Colonic mucosa (tissue), 4 donors: Measurements from ENCODE around the gene MESP2. TPM values are rescaled to one million over a fixed set of nuclear protein-coding genes. Genes with fewer than 3 reads are reported as not detected.
"Not testable (repeated sequence)": the region's sequence is repeated elsewhere in the genome, so short reads cannot be mapped to it uniquely, and the experiment has no call there.

Source experiments
- DNase-seq: peaks from one replicate; pipeline ENCODE4 v3.0.0-alpha.2; 2020
- H3K27ac ChIP-seq: fragments of 200-600 bp; one replicate; pipeline ENCODE4 v1.8.0; 2021
- H3K27me3 ChIP-seq: fragments of 200-600 bp; one replicate; pipeline ENCODE4 v1.8.0; 2021
- H3K36me3 ChIP-seq: fragments of 200-600 bp; one replicate; pipeline ENCODE4 v1.8.0; 2021
- H3K4me1 ChIP-seq: fragments of 200-600 bp; one replicate; pipeline ENCODE4 v1.8.0; 2021; ENCODE audit warnings: mild to moderate bottlenecking
- H3K4me3 ChIP-seq: fragments of 200-600 bp; one replicate; pipeline ENCODE4 v1.8.0; 2021
- H3K9ac ChIP-seq, 2 donors: one replicate each; pipeline ENCODE4 v1.7.0; 2013; ENCODE audit warnings: control low read depth in 2 of 2, low read depth in 2 of 2, low read length in 2 of 2
- H3K9me3 ChIP-seq: fragments of 200-600 bp; one replicate; pipeline ENCODE4 v1.8.0; 2021
- intact Hi-C: fragments of 100-400 bp; cut with DNase I; formaldehyde crosslinking; loops from one replicate; pipeline ENCODE4 v1.14.1; 2022
- total RNA-seq, 2 donors: library from RNA; stranded (reverse); fragmentation: NEBNext Ultra II Directional in 1 of 2; extraction: Animal tissue kit (Norgen Biotek cat#: 25700) in 1 of 2; gene quantifications; one replicate each; pipeline ENCODE4 v1.2.1, GENCODE V29; 2021
- TF ChIP-seq, protein P1 (sequence below): fragments of 200-600 bp; IDR thresholded peaks from one replicate; pipeline ENCODE4 v1.8.0; 2022; ENCODE audit warnings: antibody characterized with exemption, mild to moderate bottlenecking
- donor health status: healthy.
- donor health status: DM: no; HTN: no; CAD: no.
- donor health status: DM: no; HTN: no; CAD: no.

The MESP2 gene
- total RNA-seq, 2 donors from 2014 or later: 0.45 to 5.4 TPM

DNA sequence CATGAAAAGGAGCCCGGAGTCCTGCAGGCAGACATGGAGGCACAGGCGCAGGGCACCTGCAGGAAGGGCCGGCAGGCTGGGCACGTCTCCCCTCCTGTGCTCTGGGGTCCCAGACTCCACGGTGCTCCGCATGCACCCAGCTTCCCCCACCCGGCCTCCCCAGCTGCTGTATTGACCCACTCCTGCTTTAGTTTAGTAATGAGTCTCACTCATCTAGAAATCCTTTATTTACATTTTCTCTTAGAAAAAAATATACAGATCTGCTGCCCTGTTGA lies 8.5 kb downstream of the MESP2 start:
- Histone ChIP-seq H3K4me1 (peaks cover 28% of the 10 kb centered on the region), H3K9me3 (no peaks in the 10 kb centered on the region), H3K4me3 (no peak overlapping the region), H3K27ac (peak overlapping the region; percentile 93), H3K9ac (peak overlapping the region; percentile 6 to 73), H3K27me3 (no peaks in the 10 kb centered on the region), H3K36me3 (no peaks in the 10 kb centered on the region)
- TF ChIP-seq, protein P1, sequence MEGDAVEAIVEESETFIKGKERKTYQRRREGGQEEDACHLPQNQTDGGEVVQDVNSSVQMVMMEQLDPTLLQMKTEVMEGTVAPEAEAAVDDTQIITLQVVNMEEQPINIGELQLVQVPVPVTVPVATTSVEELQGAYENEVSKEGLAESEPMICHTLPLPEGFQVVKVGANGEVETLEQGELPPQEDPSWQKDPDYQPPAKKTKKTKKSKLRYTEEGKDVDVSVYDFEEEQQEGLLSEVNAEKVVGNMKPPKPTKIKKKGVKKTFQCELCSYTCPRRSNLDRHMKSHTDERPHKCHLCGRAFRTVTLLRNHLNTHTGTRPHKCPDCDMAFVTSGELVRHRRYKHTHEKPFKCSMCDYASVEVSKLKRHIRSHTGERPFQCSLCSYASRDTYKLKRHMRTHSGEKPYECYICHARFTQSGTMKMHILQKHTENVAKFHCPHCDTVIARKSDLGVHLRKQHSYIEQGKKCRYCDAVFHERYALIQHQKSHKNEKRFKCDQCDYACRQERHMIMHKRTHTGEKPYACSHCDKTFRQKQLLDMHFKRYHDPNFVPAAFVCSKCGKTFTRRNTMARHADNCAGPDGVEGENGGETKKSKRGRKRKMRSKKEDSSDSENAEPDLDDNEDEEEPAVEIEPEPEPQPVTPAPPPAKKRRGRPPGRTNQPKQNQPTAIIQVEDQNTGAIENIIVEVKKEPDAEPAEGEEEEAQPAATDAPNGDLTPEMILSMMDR: no peak
- DNase-seq: no peak
- intact Hi-C loops: no loop called here

DNA sequence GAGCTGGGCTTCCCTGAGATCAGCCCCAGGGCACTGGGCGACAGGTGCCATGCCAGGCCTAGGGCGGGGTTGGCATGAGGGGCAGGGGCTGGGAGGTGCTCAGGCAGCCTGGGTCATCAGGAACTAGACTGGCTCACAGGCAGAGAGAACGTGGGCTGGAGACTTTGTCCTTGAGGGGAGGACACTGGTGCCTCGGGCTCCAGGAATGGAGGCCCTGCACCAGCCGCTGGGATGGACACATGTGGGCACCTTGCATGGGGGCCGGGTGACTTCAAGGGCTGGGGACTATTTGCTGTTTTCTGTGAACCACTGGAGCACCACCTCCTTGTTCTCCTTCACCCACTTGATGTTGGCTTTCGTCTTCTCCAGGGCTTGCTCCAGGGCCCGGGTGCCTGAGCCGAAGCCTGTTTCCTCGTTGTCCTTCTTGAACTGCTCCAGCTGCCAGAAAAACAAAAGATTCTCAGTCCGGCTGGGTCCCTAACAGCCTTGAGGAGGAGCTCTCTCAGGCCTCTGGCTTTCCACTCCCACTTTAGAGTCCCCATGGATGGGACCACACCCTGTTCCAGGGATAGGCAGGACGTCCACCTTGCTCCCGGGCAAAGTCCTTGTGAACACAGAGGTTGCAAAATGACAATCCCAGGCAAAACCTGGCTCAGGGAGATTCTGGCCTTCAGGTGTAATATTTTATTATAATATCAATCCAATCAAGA lies 9.1 kb downstream of the MESP2 start:
- Histone ChIP-seq H3K4me1 (peaks cover 28% of the 10 kb centered on the region), H3K27me3 (no peaks in the 10 kb centered on the region), H3K4me3 (no peak overlapping the region), H3K9ac (peak overlapping the region; percentile 46 to 73), H3K27ac (peak overlapping the region; percentile 93), H3K36me3 (no peaks in the 10 kb centered on the region), H3K9me3 (no peaks in the 10 kb centered on the region)
- TF ChIP-seq, protein P1: no peak
- peak; percentile 92 for DNase-seq
- intact Hi-C loops: no loop called here

DNA sequence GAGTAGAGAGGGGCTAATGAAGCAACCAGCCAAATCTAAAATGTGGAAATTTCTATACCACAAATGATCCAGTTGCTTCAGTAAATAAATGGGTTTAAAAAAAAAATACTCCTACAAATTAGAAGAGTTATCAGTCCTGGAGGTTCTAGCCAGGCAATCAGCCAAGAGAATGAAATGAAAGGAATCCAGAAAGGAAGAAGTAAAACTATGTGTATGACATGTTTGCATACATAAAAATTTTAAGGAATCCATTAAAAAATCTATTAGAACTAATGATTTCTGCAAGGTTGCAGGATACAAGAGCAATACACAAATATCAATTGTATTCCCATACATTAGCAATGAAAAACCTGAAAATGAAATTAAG lies 9.6 kb downstream of the MESP2 start:
- Histone ChIP-seq H3K4me3 (no peak overlapping the region), H3K27me3 (no peaks in the 10 kb centered on the region), H3K27ac (peak overlapping the region; percentile 93), H3K4me1 (peaks cover 23% of the 10 kb centered on the region), H3K9me3 (no peaks in the 10 kb centered on the region), H3K36me3 (no peaks in the 10 kb centered on the region), H3K9ac (no peak overlapping the region)
- intact Hi-C loops: no loop called here
- TF ChIP-seq, protein P1: no peak
- DNase-seq: no peak

DNA sequence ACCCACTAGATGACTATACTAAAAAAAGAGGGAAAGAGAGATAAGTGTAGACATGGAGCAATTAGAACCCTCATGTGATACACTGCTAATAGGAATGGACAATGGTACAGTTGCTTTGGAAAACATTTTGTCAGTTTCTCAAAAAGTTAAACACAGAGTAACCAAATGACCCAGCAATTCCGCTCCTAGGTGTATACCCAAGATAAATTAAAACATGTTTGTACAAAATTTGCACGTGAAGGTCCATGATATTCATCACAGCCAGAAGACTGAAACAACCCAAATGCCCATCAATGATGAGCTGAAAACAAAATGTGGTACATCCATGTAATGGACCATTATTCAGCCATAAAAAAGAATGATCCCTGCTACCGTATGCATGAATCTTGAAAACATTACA lies 11.8 kb downstream of the MESP2 start:
- no peak for DNase-seq
- intact Hi-C loops: no loop called here
- H3K36me3 ChIP-seq: no peaks in the 10 kb centered on the region

DNA sequence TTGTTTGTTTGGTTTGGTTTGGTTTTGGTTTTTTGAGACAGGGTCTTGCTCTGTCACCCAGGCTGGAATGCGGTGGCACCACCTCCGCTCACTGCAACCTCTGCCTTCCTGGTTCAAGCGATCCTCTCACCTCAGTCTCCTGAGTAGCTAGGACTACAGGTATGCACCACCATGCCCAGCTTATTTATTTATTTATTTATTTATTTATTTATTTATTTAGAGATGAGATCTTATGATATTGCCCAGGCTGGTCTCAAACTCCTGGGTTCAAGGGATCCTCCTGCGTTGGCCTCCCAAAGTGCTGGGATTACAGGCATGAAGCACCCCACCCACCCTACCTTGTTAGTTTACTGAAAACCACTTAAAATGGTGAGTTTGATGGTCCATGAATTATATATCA lies 12.5 kb downstream of the MESP2 start:
- H3K36me3 ChIP-seq, intact Hi-C loops: not testable (repeated sequence)

More for the DNA sequence above, 11.8 kb downstream of the MESP2 start:
- Histone ChIP-seq H3K4me1 (peaks cover 14% of the 10 kb centered on the region), H3K27me3 (no peaks in the 10 kb centered on the region), H3K9ac (no peak overlapping the region), H3K4me3 (no peak overlapping the region), H3K27ac (no peak overlapping the region), H3K9me3 (no peaks in the 10 kb centered on the region)
- TF ChIP-seq, protein P1: no peak

DNA sequence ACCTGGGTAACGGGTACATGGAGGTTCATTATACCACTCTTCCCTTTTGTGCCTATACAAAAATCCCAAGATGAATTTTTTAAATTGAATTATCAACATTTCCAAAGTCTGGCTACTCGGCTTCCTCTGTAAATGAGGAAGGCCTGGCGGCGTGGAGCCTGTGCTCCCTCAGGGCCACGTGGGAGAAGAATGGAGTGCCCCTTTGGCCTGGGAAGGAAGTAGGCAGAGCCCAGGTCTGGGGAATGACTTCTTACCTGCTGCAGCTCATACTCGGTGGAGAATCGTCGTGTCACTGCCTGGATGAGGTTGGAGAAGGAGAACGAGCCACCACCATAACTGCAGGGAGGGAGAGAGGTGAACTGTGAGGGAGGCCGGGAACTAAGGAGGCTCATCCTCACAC lies 14.1 kb downstream of the MESP2 start:
- intact Hi-C loops: no loop called here
- TF ChIP-seq, protein P1: no peak
- Histone ChIP-seq H3K9me3 (no peaks in the 10 kb centered on the region), H3K4me1 (no peaks in the 10 kb centered on the region), H3K9ac (no peak overlapping the region), H3K36me3 (no peaks in the 10 kb centered on the region), H3K27me3 (no peaks in the 10 kb centered on the region), H3K27ac (no peak overlapping the region), H3K4me3 (no peak overlapping the region)
- no peak for DNase-seq

More for the DNA sequence above, 12.5 kb downstream of the MESP2 start:
- H3K27me3 ChIP-seq, H3K4me3 ChIP-seq, H3K9ac ChIP-seq, DNase-seq, H3K27ac ChIP-seq, H3K9me3 ChIP-seq: not testable (repeated sequence)
- H3K4me1 ChIP-seq: peaks cover 14% of the 10 kb centered on the region
